Keratinocyte (primary cell): Measurements from ENCODE around the gene ZNF576.

ENCODE experiments used
- CTCF ChIP-seq, 3 experiments: IDR thresholded peaks in 1 of 3; conservative IDR thresholded peaks in 1 of 3; optimal IDR thresholded peaks in 1 of 3; 2 replicates in 2 of 3; 3 replicates in 1 of 3; pipeline versions ENCODE3 to v1.5.1; 2011; ENCODE audit warnings: low read length in 3 of 3, mild to moderate bottlenecking in 3 of 3, moderate library complexity in 2 of 3, control low read depth in 1 of 3, inconsistent platforms in 1 of 3; ENCODE audit not compliant: insufficient read depth in 2 of 3; ENCODE audit errors: extremely low read depth in 1 of 3
- EZH2 ChIP-seq: IDR thresholded peaks from one replicate; pipeline ENCODE4 v1.6.1; 2012; ENCODE audit warnings: inconsistent platforms, mild to moderate bottlenecking, low read length, moderate library complexity

- TF ChIP-seq CTCF (optimal IDR thresholded peaks at IDR 0.05 in 1 of 3, IDR thresholded peaks at IDR 0.05 in 1 of 3, conservative IDR thresholded peaks at IDR 0.05 in 1 of 3; ENCODE audit: extremely low read depth in 1 of 3, insufficient read depth in 2 of 3, low read length in 3 of 3) (no peak), EZH2 (no peak)
These were observed 38.6 kb downstream of the ZNF576 start for GRCh38 chr19:43634872-43635560.
